Bronchial epithelial cell (primary cell): ENCODE results near the gene CACNA2D4. TPM values are rescaled to one million over a fixed set of nuclear protein-coding genes. Genes with fewer than 3 reads are reported as not detected.

Experiments
- DNase-seq: peaks from one replicate; pipeline ENCODE4 v3.0.0-alpha.2; 2010; ENCODE audit warnings: low read depth
- FAIRE-seq: peaks from 2 replicates; lab custom pipeline; 2011; peaks lifted over from hg19 to GRCh38; lab: Jason Lieb, UNC
- H3K27me3 ChIP-seq: 2 replicates; pipeline ENCODE4 v1.5.1; 2011; ENCODE audit warnings: low read length; ENCODE audit not compliant: control insufficient read depth, insufficient read depth
- H3K36me3 ChIP-seq: 2 replicates; pipeline ENCODE4 v1.5.1; 2011; ENCODE audit warnings: low read length; ENCODE audit not compliant: control insufficient read depth, insufficient read depth
- H3K4me3 ChIP-seq: 2 replicates; pipeline ENCODE4 v1.5.1; 2011; ENCODE audit warnings: mild to moderate bottlenecking, low read depth, low read length, control low read depth
- CTCF ChIP-seq: IDR thresholded peaks from 2 replicates; pipeline ENCODE4 v1.5.1; 2011; ENCODE audit warnings: mild to moderate bottlenecking, moderate library complexity, low read length, control low read depth, inconsistent platforms; ENCODE audit not compliant: insufficient read depth, severe bottlenecking
- total RNA-seq: library from RNA; depleted of rRNA; stranded (reverse); fragments of >200 nt; gene quantifications from 2 replicates; pipeline ENCODE4 v1.2.1, GENCODE V29; 2014

The CACNA2D4 gene
- total RNA-seq, 1 donor from 2014 or later, result not detected

DNA sequence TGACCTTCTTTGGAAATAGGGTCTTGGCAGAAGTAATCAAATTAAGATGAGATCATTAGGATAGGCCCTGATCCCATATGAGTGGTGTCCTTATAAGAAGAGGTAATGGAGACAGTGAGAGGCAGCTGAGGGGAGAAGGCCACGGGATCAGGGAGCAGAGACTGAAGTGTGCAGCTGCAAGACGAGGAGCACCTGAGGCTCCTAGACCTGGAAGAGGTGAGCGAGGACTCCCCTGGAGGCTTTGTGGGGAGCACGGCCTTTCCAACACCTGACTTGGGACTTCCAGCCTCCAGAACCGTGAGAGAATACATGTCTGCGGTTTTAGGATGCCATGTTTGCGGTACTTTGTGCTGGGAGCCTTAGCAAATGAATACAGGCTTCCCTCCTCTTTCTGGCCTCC lies 60.6 kb downstream of the CACNA2D4 start:
- FAIRE-seq (no peak), DNase-seq (no peak)
- TF ChIP-seq CTCF, result no peak
- H3K4me3 ChIP-seq, result no peak overlapping the region
- no peaks in the 10 kb centered on the region for H3K27me3 ChIP-seq
- no peaks in the 10 kb centered on the region for H3K36me3 ChIP-seq

DNA sequence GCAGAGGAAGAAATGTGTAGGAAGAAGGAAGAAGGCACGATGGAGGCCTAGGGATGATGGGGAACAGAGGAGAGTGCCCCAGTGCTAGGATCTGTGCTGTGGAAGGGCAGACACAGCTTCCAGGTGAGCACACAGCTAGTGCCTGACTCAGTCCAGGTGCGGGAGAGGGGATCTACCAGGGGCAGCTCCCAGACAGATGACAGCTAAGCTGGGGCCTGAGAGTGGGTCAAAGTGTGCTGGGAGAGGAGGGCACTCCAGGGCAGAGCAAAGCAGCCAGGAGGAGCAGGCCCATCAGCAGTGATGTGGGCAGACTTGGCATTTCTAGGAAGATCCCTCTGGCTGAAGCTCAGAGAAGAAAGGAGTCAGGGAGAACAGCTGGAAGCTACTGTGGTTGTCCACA lies 61.4 kb downstream of the CACNA2D4 start:
- Histone ChIP-seq H3K4me3 (no peak overlapping the region), H3K36me3 (no peaks in the 10 kb centered on the region), H3K27me3 (no peaks in the 10 kb centered on the region)
- TF ChIP-seq CTCF, result no peak
- FAIRE-seq (no peak), DNase-seq (no peak)

DNA sequence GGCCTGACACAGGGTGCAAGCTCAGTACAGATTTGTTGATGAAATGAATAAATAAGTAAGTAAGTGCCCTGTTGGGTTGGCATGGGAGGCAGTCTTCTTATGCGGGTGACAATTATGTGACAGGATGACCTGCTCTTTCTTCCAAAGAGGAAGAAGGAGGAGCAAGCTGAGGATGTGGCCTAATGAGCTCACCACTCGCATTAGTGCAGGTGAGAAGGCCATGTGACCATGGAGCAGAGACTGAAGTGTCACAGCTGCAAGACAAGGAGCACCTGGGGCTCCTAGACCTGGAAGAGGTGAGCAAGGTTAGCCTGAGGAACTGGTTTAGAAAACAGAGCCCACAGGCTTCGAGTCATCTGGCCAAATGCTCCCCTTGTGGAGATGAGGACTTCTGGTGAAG lies 63.2 kb downstream of the CACNA2D4 start:
- DNase-seq, result no peak
- no peak for TF ChIP-seq CTCF

DNA sequence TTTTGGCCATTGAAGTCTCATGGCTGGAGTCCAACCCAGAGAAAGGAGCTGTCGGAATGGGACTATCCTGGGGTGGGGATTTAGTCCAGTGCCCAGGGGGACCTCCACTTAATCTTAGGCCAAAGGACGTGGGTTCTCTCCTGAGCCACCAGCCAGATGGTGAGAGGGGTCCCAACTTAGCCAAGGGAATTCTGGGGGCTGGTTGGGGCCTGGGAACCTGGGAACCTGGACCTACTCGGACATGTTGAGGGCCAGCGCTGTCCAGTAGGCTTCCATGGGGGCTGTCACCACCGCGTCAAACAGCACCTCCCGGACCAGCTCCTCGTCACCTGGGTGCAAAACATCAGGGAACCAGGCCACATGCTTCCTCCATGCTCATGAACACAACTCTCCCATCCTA lies 64.7 kb downstream of the CACNA2D4 start:
- FAIRE-seq (peak; percentile 62), DNase-seq (no peak)
- no peak for TF ChIP-seq CTCF
- no peaks in the 10 kb centered on the region for H3K36me3 ChIP-seq
- no peak overlapping the region for H3K4me3 ChIP-seq
- H3K27me3 ChIP-seq, result no peaks in the 10 kb centered on the region

More for the DNA sequence above, 63.2 kb downstream of the CACNA2D4 start:
- Histone ChIP-seq H3K4me3 (no peak overlapping the region), H3K36me3 (no peaks in the 10 kb centered on the region), H3K27me3 (no peaks in the 10 kb centered on the region)
- FAIRE-seq, result no peak

- Histone ChIP-seq H3K36me3 (no peaks in the 10 kb centered on the region), H3K4me3 (no peak overlapping the region), H3K27me3 (no peaks in the 10 kb centered on the region)
- FAIRE-seq (no peak), DNase-seq (no peak)
- TF ChIP-seq CTCF, result no peak
These were observed 66.4 kb downstream of the CACNA2D4 start for GRCh38 chr12:1852076-1852475.

DNA sequence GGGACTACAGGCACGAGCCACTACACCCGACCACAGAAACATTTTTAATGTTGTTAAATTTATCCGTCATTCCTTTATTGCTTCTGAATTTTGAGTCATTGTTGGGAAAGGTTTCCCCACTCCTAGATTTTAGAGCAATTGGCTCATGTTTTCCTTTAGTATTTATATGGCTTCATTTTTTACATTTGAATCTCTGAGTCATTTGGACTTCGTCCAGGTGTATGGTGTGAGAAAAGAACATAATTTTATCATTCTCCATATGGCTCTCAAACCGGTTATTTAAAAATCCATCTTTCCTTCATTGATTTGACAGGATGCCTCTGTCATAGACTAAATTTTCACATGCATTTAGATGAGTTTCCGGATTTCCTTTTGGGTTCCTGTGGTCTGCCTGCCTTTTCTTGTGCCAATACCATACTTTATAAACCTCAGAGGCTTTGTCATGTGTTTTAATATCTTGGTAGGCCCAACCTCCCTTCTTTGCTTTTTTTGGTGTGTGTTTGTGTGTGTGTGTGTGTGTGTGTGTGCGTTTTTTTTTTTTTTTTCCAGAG lies 67.2 kb downstream of the CACNA2D4 start:
- no peaks in the 10 kb centered on the region for H3K36me3 ChIP-seq
- peak; percentile 35 for DNase-seq
- no peaks in the 10 kb centered on the region for H3K27me3 ChIP-seq
- no peak for TF ChIP-seq CTCF
- no peak for FAIRE-seq
- no peak overlapping the region for H3K4me3 ChIP-seq
